ENCODE results near the gene AURKB. TPM values are rescaled to one million over a fixed set of nuclear protein-coding genes. Genes with fewer than 3 reads are reported as not detected.

AURKB gene
- total and polyA plus RNA-seq, 10 of the 15 experiments (the other 5 are each of a cell fraction or from before 2014, with no cell fraction given): 52.7 to 209 (median 128) TPM

DNA sequence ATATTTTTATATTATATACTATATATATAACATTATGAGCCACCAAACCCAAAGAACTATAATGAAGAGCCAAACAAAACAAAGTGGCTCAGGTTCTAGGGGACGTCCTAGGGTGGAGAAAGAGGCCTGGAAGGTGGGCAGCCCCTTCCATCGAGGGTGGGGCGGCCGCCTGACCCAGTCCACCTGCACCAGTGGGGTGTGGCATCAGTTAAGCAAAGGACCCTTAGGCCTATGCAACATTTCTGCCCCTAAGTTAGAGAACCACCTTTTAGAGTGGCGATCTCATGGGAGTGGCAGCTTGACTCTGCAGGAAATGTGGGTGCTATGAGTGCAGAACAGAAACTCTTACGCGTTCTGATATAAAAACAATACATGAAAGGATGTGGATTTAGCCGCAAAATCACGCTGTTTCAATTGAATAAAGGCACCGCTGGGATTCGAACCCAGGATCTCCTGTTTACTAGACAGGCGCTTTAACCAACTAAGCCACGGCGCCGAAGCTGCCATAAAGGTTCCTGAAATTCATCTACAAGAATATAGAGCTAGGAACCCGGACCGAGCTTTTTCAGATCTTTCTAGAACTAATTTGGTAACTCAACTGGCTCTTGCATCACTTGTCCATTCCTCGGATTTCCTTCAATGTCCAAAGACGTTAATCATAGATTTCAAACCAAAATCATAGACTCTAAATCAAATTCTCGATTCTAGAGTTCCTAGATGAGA, 15.6 kb upstream of the AURKB start (continued):
- no peak for TF ChIP-seq CUX1 (IDR thresholded peaks at IDR 0.05; ENCODE audit: insufficient replicate concordance, low read depth, low read length)
- peak; percentile 21; the same call in 1 of the 2 replicates for TF ChIP-seq FOXM1 (IDR thresholded peaks at IDR 0.05; ENCODE audit: low read depth, low read length)
- TF ChIP-seq, protein P1, sequence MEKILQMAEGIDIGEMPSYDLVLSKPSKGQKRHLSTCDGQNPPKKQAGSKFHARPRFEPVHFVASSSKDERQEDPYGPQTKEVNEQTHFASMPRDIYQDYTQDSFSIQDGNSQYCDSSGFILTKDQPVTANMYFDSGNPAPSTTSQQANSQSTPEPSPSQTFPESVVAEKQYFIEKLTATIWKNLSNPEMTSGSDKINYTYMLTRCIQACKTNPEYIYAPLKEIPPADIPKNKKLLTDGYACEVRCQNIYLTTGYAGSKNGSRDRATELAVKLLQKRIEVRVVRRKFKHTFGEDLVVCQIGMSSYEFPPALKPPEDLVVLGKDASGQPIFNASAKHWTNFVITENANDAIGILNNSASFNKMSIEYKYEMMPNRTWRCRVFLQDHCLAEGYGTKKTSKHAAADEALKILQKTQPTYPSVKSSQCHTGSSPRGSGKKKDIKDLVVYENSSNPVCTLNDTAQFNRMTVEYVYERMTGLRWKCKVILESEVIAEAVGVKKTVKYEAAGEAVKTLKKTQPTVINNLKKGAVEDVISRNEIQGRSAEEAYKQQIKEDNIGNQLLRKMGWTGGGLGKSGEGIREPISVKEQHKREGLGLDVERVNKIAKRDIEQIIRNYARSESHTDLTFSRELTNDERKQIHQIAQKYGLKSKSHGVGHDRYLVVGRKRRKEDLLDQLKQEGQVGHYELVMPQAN (conservative IDR thresholded peaks at IDR 0.05): 0 out of 2 replicates have a peak, but pooled peaks have one; percentile 35
- TF ChIP-seq ZNF384 (IDR thresholded peaks at IDR 0.05; ENCODE audit: borderline replicate concordance, low read depth, low read length): no peak
- TF ChIP-seq TAF1 (IDR thresholded peaks at IDR 0.05; ENCODE audit: borderline replicate concordance, low read depth, low read length): no peak
- no peak for TF ChIP-seq CREM (IDR thresholded peaks at IDR 0.05; ENCODE audit: low read depth)
- TF ChIP-seq SIX5 (IDR thresholded peaks at IDR 0.05; ENCODE audit: low read depth, low read length, severe bottlenecking): no peak
- peak; percentile 81 for TF ChIP-seq PML (IDR thresholded peaks at IDR 0.05; ENCODE audit: low read length)
- TF ChIP-seq ZNF592 (IDR thresholded peaks at IDR 0.05): no peak
- no peak for TF ChIP-seq CEBPB (IDR thresholded peaks at IDR 0.05; ENCODE audit: borderline replicate concordance in 1 of 2, low read depth in 2 of 2, low read length in 2 of 2)
- no peak for TF ChIP-seq MEF2B (IDR thresholded peaks at IDR 0.05; ENCODE audit: partially characterized antibody, poor library complexity, severe bottlenecking)
- no peak for TF ChIP-seq CHD2 (IDR thresholded peaks at IDR 0.05; ENCODE audit: borderline replicate concordance, low read depth, low read length)
- peak; percentile 73 for TF ChIP-seq ATF2 (IDR thresholded peaks at IDR 0.05; ENCODE audit: low read length)
- TF ChIP-seq CBFB (IDR thresholded peaks at IDR 0.05; ENCODE audit: low read depth): no peak; the same call in 1 of the 2 replicates
- TF ChIP-seq, protein P2, sequence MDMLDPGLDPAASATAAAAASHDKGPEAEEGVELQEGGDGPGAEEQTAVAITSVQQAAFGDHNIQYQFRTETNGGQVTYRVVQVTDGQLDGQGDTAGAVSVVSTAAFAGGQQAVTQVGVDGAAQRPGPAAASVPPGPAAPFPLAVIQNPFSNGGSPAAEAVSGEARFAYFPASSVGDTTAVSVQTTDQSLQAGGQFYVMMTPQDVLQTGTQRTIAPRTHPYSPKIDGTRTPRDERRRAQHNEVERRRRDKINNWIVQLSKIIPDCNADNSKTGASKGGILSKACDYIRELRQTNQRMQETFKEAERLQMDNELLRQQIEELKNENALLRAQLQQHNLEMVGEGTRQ (IDR thresholded peaks at IDR 0.05; ENCODE audit: borderline replicate concordance, low read depth, low read length): no peak

Measured in GM12878 (cell line).